ENCODE measurements around the gene SGTB.
"Not testable (repeated sequence)": the region's sequence is repeated elsewhere in the genome, so short reads cannot be mapped to it uniquely, and the experiment has no call there.

SGTB gene

DNA sequence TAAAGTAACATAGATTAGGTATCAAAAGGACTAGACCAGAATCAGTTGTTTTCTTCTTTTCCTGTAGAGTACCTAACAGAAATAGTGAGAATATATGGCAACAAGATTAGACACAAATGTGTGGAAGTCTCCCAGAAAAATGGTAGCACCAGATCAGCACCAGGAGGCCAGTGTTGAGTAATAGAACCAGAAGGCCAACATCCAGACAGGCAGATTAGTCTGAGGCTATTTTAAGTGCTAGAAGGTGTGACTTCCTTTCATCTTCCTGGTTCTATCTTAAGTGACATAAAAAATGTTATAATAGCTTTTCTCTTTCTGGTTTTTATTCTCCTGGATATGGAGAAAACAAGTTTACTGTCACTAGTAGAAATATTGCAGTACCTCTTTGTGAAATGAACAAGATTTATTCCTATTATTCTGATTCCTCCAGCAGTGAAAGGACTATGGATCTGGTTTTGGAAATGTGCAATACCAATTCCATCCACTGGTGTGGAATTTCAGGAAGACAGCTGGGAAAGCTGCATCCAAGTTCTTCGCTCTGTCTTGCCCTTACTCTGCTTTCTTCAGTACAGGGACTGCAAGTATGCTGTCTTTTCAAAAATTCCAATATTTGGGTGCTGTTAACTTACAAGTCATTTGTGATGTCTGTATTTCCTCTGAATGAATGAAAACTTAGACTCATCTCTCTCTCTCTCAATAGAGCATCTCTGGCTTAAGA, 57.9 kb downstream of the SGTB start:
- DNase-seq, result no peak

DNA sequence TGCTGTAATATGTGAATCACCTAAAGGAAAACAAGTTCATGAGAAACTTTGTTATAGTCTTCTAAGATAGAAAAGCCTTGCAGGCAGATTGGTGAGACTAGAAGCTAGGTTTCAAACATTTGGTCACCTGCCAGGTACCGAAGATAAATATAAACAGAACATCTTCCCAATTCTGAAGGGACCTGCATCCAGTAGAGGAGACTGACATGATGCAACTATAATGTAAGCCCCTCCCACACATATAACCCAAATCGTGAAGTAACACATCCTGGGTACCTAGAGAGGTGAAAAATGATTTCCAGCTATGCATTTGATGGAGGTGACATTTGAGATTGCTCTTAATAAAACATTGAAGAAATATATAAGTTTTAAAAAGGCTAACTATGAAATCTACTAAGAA, 67.2 kb downstream of the SGTB start:
- no peak for DNase-seq

DNA sequence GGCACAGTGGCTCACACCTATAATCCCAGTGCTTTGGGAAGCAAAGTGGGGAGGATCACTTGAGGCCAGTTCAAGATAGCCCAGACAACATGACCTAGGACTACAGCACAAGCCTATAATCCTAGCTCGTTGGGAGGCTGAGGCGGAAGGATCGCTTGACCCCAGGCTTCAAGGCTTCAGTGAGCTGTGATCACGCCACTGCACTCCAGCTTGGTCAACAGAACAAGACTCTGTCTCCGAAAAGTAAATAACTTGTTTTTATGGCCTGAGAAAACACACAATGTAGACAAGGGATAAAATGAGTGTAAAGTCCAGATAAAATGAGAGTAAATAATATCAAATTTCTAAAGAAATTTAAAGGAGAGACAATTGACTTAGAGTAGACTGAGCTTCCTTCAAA, 70.8 kb downstream of the SGTB start:
- DNase-seq, result no peak

DNA sequence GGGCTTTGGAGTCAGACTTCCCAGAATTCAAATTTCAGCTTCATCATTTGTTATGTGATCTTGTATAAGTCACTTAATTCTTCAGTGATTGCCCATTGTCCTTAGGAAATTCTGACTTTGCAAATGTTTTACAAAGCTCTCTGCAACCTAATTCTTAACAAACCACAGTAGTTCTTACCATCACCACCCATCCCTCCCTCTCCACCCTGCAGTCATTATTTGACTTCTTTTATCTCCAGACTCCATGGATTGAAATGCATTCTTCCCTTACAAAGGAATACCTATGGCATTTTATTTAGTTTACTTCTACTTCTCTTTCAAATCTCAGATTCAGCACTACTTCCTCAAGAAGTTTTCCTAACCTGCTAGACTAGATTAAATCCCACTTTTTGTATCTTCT, 74.0 kb downstream of the SGTB start:
- DNase-seq, result no peak

DNA sequence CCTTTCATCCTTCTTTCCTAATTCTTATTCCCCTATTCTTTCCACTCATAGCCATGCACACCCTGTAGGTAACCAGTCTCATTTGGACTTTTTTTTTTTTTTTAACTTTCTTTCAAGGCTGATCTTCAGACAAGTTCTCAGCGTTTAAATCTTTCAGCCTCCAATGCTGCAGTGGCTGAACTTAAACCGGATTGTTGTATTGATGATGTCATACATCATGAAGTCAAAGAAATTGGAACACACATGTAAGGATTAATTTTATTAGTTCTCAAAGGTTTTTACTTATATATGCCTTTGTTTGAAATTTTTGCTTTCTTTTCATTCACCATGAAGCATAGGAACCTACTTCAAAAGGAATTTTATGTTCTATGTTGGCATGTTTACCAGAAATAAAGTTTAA, 75.0 kb downstream of the SGTB start:
- DNase-seq, result no peak

DNA sequence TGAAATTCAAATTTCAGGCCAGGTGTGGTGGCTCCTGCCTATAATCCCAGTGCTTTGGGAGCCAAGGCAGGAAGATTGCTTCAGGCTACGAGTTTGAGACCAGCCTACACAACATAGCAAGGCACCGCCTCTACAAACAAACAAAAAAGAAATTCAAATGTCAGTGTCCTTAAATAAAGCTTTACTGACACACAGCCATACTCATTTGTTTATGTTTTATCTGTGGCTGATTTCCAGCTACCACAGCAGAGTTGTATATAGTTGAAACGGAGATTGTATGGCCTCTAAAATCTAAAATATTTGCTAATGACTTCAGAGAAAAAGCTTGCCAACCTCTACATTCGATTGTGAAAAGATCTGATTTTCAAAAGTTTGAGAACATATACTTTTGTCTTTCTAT, 81.7 kb downstream of the SGTB start:
- no peak for DNase-seq

DNA sequence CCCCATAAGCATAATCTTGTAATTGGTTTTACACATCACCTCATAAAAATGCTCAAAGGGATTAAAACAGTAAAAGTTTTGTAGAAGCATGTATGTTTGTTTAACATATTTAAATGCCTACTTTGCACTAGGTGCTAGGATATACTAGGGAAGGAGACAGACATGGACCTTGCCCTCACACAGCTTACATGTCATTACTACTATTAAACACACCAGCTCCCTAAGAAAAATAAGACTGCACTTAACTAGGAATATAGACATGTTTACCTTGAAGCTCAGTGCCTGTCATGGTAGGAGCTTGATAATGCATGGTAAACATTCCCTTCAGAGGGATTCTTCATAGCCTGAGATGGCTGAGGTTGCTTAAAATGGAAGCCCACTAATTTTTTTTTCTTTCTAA, 90.9 kb downstream of the SGTB start:
- DNase-seq, result no peak

DNA sequence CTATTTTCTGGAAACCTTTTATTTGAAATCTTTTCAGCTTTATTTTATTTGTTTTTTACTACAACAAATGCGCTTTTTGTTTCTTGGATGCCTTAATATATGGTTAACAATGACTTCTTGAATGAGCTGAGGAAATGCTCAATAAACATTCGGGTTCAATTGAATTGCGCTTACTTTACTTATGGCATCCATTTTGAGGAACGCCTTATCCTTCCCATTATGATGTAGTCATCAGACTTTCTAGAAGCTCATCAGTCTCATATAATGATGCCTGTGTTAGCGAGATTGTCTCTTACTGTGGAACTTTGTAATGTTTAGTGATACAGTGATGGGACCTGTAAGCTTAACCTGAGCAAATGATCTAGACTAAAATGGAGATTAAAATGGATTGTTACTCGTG, 96.2 kb downstream of the SGTB start:
- DNase-seq, result no peak

DNA sequence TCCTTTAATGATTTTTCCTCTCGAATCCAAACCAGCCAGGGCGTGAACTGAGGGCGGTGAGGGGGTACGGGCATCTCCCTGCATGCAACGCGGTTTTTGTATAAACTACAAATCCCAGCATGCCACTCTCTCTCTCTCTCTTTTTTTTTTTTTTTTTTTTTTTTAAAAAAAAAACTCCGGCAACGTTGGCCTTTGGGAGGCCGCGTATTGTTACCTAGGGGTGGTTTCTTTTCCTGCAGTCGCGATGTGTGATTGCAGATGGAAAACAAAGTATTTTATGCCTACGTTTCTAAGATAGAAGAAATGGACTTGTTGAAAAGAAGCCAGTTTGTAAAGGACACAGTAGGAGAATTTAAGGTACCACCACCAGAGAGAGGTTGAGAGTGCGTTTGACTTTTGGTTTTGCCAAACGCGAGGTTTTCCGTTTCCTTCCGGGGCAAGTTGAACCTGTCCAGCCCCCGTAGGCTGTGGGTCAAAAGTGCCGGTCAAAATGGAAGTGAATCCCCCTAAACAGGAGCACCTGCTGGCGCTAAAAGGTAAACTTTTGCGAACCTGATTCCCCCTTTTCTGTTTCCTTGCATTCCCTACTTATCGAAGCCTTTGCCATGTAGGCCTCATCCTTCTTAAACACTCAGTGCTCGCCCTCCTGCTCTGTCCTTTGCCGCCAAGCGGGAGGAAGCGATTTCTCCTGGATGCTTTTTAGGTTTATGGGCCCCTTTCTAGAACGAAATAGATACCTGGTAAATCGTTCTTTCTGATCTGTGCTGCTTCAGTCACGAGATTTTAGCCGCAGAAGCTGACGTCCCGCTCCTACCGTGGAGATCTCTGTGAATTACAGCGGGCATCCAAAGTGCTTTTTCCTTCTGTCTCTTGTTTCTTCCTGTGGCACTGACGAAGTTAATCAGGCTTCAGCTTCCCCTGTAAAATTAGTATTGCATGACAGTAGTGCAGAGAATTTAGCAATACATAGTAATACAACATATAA, 97.0 kb downstream of the SGTB start, which contains the start of the genes SHLD3 and TRAPPC13:
SHLD3 (plus strand) TSS at position 457 of the 985 bp plus-strand sequence. CDS start 4,561 bp downstream, outside the sequence.
TRAPPC13 (plus strand) TSS at position 457 of the 985 bp plus-strand sequence; CDS start at position 491, 34 bp downstream.
- DNase-seq, result peak; percentile 61 to 63

DNA sequence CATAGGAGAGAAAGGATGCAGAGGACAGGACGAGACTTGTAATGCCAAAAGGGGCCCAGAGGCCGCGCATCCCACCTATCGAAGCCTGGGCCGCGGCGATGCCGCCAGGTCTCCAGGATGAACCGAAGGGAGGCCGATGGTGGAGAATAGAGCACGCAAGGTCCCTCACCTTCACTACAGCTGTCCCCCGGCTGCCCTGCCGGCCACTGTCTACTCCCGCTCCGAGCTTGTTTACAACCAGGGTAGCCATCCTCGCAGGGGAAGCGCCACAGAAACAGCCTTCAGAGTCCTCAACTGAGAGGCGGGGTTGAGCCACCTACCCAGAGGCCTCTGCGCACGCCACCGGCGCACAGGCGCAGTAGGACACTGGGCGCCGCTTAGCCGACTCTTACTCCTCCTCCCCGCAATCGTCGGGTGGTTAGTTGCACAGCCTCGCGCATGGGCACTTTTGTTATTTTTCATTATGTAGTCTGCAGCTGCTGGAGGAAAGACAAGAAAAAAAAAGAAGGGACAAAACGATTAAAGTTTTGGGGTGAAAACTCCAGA, 97.8 kb downstream of the SGTB start, which contains the start of gene TRIM23:
TRIM23 (minus strand) TSS at position 309 of the 546 bp plus-strand sequence; CDS start at position 250, 59 bp downstream.
- peak; percentile 81 to 82 for DNase-seq

DNA sequence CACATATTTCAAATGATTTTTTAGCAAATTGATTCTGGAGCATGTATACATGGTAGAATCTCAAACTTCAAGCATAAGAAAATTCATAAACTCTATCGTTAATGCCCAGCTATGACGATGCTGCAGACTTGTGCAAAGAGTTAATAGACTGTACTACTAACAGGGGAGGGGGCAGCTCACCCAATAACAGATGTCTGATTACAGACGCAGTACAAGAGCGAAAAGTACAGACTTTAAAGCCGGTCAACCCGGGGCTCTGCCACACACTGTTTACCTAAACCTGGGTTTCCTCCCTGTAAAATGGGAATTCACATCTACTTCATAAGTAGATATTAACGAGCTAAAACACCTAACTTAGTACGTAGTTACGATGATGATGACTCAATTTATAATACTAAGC, 98.4 kb downstream of the SGTB start:
- no peak for DNase-seq

DNA sequence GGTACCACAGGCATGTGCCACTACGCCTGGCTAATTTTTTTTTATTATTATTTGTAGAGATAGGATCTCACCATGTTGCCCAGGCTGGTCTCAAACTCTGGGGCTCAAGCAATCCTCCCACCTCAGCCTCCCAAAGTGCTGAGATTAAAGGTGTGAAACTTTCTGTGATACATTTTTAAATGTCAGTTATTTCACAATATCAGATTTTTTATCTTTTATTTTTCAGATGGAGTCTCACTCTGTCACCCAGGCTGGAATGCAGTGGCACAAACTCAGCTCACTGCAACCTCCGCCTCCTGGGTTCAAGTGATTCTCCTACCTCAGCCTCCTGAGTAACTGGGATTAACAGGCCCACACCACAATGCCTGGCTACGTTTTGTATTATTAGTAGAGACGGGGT, 99.9 kb downstream of the SGTB start:
- DNase-seq, result not testable (repeated sequence)

DNA sequence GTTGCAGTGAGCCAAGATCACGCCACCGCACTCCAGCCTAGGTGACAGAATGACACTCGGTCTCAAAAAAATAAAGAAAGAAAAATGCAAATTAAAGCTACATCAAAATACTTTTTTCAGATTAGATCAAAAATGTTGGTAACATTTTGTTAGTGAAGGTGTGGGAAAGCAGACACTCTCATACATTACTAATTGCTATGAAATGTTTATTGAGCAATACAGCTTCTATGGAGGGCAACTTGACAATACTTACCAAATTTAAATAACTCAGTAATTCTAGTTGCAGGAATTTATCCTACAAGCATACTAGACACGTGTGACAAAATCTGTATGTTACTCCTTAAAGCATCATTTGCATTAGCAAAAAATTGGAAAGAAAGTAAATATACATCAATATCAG, 101.9 kb downstream of the SGTB start:
- no peak for DNase-seq
